H1 (cell line): ENCODE measurements around the gene CTNNBL1. TPM values are rescaled to one million over a fixed set of nuclear protein-coding genes. Genes with fewer than 3 reads are reported as not detected.

Experiments used
- ASH2L ChIP-seq: fragments of 200-600, 300-600 bp; sonication (generic); IDR thresholded peaks from one replicate; pipeline ENCODE4 v1.7.1; 2017; ENCODE audit warnings: low read length
- ATF3 ChIP-seq: IDR thresholded peaks from 2 replicates; pipeline ENCODE4 v1.6.1; 2011; ENCODE audit warnings: low read depth, mild to moderate bottlenecking, low read length; ENCODE audit not compliant: insufficient read depth
- CHD7 ChIP-seq: fragments of 300-600 bp; sonication (generic); IDR thresholded peaks from 2 replicates; pipeline ENCODE4 v1.7.1; 2012; ENCODE audit warnings: low read length, moderate library complexity, mild to moderate bottlenecking, inconsistent platforms; ENCODE audit not compliant: insufficient replicate concordance
- polyA plus RNA-seq, 7 experiments: library from polyadenylated mRNA; depleted of rRNA in 3 of 7; stranded (reverse) in 5 of 7; unstranded in 2 of 7; fragments of >200 nt in 5 of 7; fragments of 200-250 nt in 2 of 7; gene quantifications; 1 replicate in 5 of 7; 2 replicates in 1 of 7; 4 replicates in 1 of 7; pipeline versions ENCODE4 v1.2.1 to v1.2.3, GENCODE V29; 2011 to 2013; ENCODE audit warnings: missing spikeins in 2 of 7, mixed read lengths in 2 of 7
- total RNA-seq: library from RNA; stranded (reverse); fragmentation: NEBNext Ultra II Directional; extraction: Animal tissue kit (Norgen Biotek cat#: 25700); gene quantifications from 2 replicates; pipeline ENCODE4 v1.2.1, GENCODE V29; 2021

CTNNBL1 gene
- total and polyA plus RNA-seq, 2 of the 8 experiments (the other 6 are each of a cell fraction or from before 2014, with no cell fraction given): 19.6 to 81.6 TPM

DNA sequence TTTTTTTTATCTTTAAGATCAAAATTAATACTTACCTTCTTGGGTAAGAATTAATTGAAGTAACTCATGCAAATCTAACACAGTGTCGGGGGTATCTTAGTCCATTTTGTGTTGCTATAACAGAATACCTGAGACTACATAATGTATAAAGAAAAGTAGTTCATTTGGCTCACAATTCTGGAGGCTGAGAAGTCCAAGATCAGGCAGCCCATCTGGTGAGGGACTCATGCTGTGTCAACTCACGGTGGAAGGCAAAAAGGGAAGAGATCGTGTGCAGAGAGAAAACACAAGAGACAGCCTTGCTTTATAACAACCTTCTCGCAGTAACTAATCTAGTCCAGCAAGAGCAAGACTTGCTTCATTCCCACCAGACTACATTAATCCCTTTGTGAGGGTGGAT lies 116.2 kb downstream of the CTNNBL1 start (continued):
- no peak for TF ChIP-seq CHD7
- TF ChIP-seq ASH2L: no peak
- no peak for TF ChIP-seq ATF3
